HG03045 (cell line): ENCODE measurements around the gene MREG.
"Not testable (repeated sequence)": the region's sequence is repeated elsewhere in the genome, so short reads cannot be mapped to it uniquely, and the experiment has no call there.

Source experiments
- ATAC-seq: cut with Tn5 transposase; IDR thresholded peaks from one replicate; pipeline ENCODE4 v1.9.1; 2021; ENCODE audit warnings: mild to moderate bottlenecking, moderate library complexity; ENCODE audit not compliant: unreplicated experiment

Gene MREG

GRCh38 chr2:215965532-215966165 lies 47.7 kb downstream of the MREG start:
- ATAC-seq, result no peak

- ATAC-seq, result no peak
These were observed 51.4 kb downstream of the MREG start for GRCh38 chr2:215961981-215962380.

DNA sequence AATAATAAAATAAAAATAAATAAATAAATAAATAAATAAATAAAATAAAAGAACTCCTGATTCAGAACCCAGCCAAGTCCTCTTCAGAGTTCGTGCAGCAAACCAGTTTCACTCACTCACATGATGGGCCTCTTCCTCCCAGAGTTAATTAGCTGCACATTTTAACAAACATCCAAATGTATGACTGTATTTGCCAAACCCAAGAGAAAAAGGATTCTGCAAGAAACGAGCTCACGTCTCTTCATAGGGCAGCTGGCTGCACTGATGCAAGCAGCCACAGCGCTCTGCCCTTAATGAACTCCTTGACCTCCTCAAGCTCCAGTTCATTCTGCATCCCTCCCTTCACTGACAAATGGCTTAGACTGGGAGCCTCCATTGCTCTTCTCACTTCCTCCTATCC lies 55.1 kb downstream of the MREG start:
- ATAC-seq, result no peak

DNA sequence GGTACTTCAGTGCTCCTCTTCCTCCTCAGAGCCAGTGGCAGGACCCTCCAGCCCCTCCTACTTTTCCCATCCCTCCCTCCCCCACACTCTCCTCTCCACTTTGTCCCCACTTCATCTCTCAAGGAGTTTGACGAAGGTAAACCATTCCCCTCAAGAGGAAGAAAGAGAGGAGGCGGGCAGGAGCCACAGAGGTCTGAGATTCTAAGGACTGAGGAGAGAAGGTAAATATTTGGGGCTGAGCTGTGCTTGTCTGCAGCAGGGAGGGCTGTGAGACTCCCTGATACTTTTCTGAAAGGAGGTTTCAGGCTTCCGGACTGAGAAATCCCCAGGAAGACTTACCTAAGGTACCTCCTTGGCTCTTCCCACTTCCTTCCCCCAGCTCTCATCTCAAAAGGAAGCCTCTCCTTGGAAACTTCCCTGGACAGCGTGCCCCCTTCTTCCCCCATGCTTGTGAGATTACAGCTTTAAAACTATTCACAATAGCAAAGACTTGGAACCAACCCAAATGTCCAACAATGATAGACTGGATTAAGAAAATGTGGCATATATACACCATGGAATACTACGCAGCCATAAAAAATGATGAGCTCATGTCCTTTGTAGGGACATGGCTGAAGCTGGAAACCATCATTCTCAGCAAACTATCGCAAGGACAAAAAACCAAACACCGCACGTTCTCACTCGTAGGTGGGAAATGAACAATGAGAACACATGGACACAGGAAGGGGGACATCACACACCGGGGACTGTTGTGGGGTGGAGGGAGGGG lies 55.8 kb downstream of the MREG start:
- not testable (repeated sequence) for ATAC-seq

GRCh38 chr2:215952860-215953637 lies 60.3 kb downstream of the MREG start:
- no peak for ATAC-seq

GRCh38 chr2:215951558-215951957 lies 61.8 kb downstream of the MREG start:
- ATAC-seq, result no peak

DNA sequence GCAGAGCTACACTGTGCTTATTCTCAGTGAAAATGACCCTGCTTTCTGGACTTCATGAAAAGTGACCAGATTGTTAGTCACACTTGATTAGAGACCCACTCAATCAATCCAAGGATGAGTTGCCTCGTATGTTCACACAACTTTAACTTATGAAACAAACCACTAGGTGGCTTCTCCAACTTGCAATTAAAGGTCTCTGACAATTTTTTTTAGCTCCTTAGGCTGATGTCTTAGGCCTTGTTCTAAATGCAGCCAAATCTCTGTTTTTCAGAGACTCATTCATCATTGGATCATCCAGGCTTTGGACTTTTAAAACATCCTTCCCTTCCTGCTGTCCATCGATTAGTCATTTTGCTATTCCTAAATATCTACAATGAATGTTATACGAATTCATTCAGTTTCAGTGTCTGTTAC lies 63.4 kb downstream of the MREG start:
- peak; percentile 77 for ATAC-seq

GRCh38 chr2:215948051-215948450 lies 65.3 kb downstream of the MREG start:
- no peak for ATAC-seq

GRCh38 chr2:215946586-215946985 lies 66.8 kb downstream of the MREG start:
- no peak for ATAC-seq

DNA sequence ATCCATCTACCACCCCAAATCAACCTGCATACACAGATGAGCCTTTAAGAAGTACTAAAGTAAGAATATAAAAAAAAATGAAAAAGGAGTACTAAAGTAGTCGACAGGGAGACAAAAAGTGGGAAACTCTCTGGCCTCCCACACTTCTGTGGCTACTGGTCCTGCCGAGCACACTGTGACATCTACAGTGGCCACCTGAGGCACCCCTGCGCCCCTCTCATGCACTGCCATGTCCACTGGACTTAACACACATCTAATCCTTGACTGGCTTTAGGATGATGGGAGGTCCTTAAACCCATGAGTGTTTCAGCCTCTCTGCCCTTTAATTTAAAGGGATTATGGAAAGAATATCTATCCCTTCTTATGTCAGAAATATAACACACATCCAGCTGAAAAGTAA lies 71.2 kb downstream of the MREG start:
- ATAC-seq, result no peak

DNA sequence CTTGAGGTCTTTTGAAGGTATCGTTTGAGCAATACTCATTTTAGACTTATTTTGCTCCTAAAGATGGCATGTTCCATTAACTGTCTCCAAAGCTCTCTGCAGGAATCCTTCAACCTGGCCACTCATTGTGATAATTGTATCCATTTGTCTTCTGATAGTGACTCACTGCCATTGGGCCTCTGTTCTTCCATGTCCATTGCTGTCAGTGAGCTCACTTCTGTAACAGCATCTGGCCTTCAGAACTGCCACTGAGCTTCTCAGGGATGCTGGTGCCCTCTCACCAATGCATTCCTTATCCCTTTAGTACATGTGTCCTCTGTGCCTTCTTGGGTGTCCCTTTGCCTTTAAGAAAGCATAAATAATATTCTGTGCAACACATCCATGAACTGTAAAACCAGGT lies 71.6 kb downstream of the MREG start:
- ATAC-seq, result no peak

- no peak for ATAC-seq
These were observed 72.6 kb downstream of the MREG start for GRCh38 chr2:215940645-215941184.

GRCh38 chr2:215937190-215937589 lies 76.2 kb downstream of the MREG start:
- ATAC-seq, result no peak

DNA sequence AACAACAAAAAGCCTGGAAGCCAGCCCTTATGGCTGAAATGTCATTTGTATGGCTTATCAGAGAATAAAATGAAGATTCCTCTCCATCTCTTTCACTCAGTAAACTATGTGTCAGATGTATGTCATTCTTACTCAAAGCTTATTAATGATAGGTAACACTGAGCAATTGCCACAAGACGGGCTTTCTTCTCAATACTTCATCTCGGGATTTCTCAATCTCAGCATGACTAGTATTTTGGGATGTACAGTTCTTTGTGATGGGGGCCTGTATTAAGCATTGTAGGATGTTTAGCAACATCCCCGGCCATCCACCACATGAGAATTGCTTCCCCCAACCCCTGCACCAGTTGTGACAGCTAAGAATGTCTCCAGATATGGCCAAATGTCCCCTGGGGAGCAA lies 80.2 kb downstream of the MREG start:
- no peak for ATAC-seq

- peak; percentile 63 for ATAC-seq
These were observed 82.0 kb downstream of the MREG start for GRCh38 chr2:215931256-215931903.

- ATAC-seq, result no peak
These were observed 82.7 kb downstream of the MREG start for GRCh38 chr2:215930505-215931253.

GRCh38 chr2:215929602-215930335 lies 83.6 kb downstream of the MREG start:
- ATAC-seq, result no peak

DNA sequence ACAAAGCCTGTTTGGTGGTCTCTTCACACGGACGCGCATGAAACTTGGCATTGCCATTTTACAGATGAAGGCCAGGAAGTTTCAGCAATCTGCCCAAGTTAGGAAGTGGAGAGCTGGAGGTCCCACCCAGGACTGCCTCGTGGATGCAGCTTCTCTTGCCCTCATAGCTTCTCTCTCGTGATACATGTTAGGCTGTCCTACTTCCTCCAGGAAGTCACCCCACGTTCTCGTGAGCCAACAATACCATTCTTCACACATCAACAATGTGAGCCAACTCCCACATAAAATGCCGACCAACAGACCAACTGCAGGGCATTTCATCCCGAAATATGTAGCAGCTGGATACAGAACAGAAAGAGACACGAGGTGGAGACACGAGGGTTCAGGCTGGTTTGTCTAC lies 85.3 kb downstream of the MREG start:
- ATAC-seq, result no peak

- not testable (repeated sequence) for ATAC-seq
These were observed 86.4 kb downstream of the MREG start for GRCh38 chr2:215926992-215927391.

GRCh38 chr2:215921895-215922294 lies 91.5 kb downstream of the MREG start:
- ATAC-seq, result no peak
